Liver (tissue), 9 donors: ENCODE results near the gene IFNLR1. TPM values are rescaled to one million over a fixed set of nuclear protein-coding genes. Genes with fewer than 3 reads are reported as not detected.

ENCODE experiments used
- DNase-seq: peaks from one replicate; pipeline ENCODE4 v3.0.0-alpha.2; 2017; ENCODE audit warnings: low spot score
- H3K27ac ChIP-seq, 2 donors: one replicate each; pipeline ENCODE4 v1.7.0; 2013; ENCODE audit warnings: inconsistent platforms in 2 of 2, low read length in 2 of 2, control low read depth in 1 of 2, low read depth in 1 of 2, mild to moderate bottlenecking in 1 of 2
- H3K27me3 ChIP-seq, 4 donors: one replicate each; pipeline versions ENCODE4 v1.6.1 to v1.7.0; 2013; ENCODE audit warnings: low read length in 3 of 4, inconsistent platforms in 1 of 4, mild to moderate bottlenecking in 1 of 4, moderate library complexity in 1 of 4; ENCODE audit not compliant: control insufficient read depth in 4 of 4, insufficient read depth in 4 of 4
- H3K36me3 ChIP-seq, 4 donors: one replicate each; pipeline versions ENCODE4 v1.6.1 to v1.7.0; 2013; ENCODE audit warnings: low read length in 3 of 4, mild to moderate bottlenecking in 3 of 4, low read depth in 1 of 4, moderate library complexity in 1 of 4; ENCODE audit not compliant: control insufficient read depth in 4 of 4, insufficient read depth in 3 of 4
- H3K4me1 ChIP-seq, 4 donors: one replicate each; pipeline versions ENCODE4 v1.6.1 to v1.7.0; 2013; ENCODE audit warnings: low read length in 3 of 4, mild to moderate bottlenecking in 3 of 4, moderate library complexity in 1 of 4; ENCODE audit not compliant: control insufficient read depth in 4 of 4, insufficient read depth in 4 of 4
- H3K4me3 ChIP-seq, 3 donors: one replicate each; pipeline versions ENCODE4 v1.6.1 to v1.7.0; 2013; ENCODE audit warnings: low read length in 3 of 3, control low read depth in 1 of 3, low read depth in 1 of 3, mild to moderate bottlenecking in 1 of 3
- H3K9ac ChIP-seq, 2 donors: one replicate each; pipeline ENCODE4 v1.7.0; 2013; ENCODE audit warnings: low read length in 2 of 2, mild to moderate bottlenecking in 2 of 2, moderate library complexity in 2 of 2, control low read depth in 1 of 2, low read depth in 1 of 2
- H3K9me3 ChIP-seq, 4 donors: one replicate each; pipeline versions ENCODE4 v1.6.1 to v1.7.0; 2013; ENCODE audit warnings: low read length in 3 of 4; ENCODE audit not compliant: control insufficient read depth in 4 of 4
- EGR1 ChIP-seq, 2 donors: IDR thresholded peaks; 2 replicates each; pipeline ENCODE4 v1.6.1; 2016 to 2018; ENCODE audit warnings: antibody characterized with exemption in 2 of 2, low read depth in 2 of 2
- FOXA1 ChIP-seq: IDR thresholded peaks from 2 replicates; pipeline ENCODE4 v1.6.1; 2016; ENCODE audit warnings: antibody characterized with exemption
- GABPA ChIP-seq, 2 donors: IDR thresholded peaks in 1 of 2; conservative IDR thresholded peaks in 1 of 2; 2 replicates each; pipeline ENCODE4 v1.6.1; 2016; ENCODE audit warnings: antibody characterized with exemption in 2 of 2, mild to moderate bottlenecking in 1 of 2, moderate library complexity in 1 of 2
- JUND ChIP-seq, 2 donors: IDR thresholded peaks; 2 replicates each; pipeline ENCODE4 v1.6.1; 2016; ENCODE audit warnings: antibody characterized with exemption in 2 of 2
- MAX ChIP-seq: IDR thresholded peaks from 2 replicates; pipeline ENCODE4 v1.6.1; 2016; ENCODE audit warnings: antibody characterized with exemption
- NR2F2 ChIP-seq: IDR thresholded peaks from 2 replicates; pipeline ENCODE4 v1.6.1; 2016; ENCODE audit warnings: antibody characterized with exemption
- RAD21 ChIP-seq, 2 donors: IDR thresholded peaks; 2 replicates each; pipeline ENCODE4 v1.6.1; 2016; ENCODE audit warnings: antibody characterized with exemption in 2 of 2, mild to moderate bottlenecking in 2 of 2
- REST ChIP-seq: IDR thresholded peaks from 2 replicates; pipeline ENCODE4 v1.6.1; 2016; ENCODE audit warnings: antibody characterized with exemption, mild to moderate bottlenecking
- RXRA ChIP-seq, 2 donors: IDR thresholded peaks; 2 replicates each; pipeline ENCODE4 v1.6.1; 2017 to 2018; ENCODE audit warnings: antibody characterized with exemption in 2 of 2, mild to moderate bottlenecking in 1 of 2
- SP1 ChIP-seq: IDR thresholded peaks from 2 replicates; pipeline ENCODE4 v1.6.1; 2018; ENCODE audit warnings: antibody characterized with exemption, mild to moderate bottlenecking
- TAF1 ChIP-seq: conservative IDR thresholded peaks from 2 replicates; pipeline ENCODE4 v1.6.1; 2016; ENCODE audit warnings: antibody characterized with exemption, mild to moderate bottlenecking
- YY1 ChIP-seq: IDR thresholded peaks from 2 replicates; pipeline ENCODE4 v1.6.1; 2016; ENCODE audit warnings: antibody characterized with exemption, mild to moderate bottlenecking
- ZBTB33 ChIP-seq: IDR thresholded peaks from 2 replicates; pipeline ENCODE4 v1.6.1; 2016; ENCODE audit warnings: antibody characterized with exemption
- WGBS: extraction: QIAGEN DNeasy Blood & Tissue Kit; methylation state at CpG from one replicate; pipeline ENCODE4 v1.1.7; 2013; 5-methylcytosine and 5-hydroxymethylcytosine counted together
- polyA plus RNA-seq, 2 donors: library from polyadenylated mRNA; stranded (reverse) in 1 of 2; unstranded in 1 of 2; fragments of 200-250 nt in 1 of 2; fragments of >200 nt in 1 of 2; fragmentation: Nextera tagmentation in 1 of 2; extraction: Ambion mirVana in 1 of 2; gene quantifications; one replicate each; pipeline versions ENCODE4 v1.2.1 to v1.2.3, GENCODE V29; 2013 to 2015
- total RNA-seq, 2 donors: library from RNA; depleted of rRNA; stranded (reverse); fragments of >200 nt; gene quantifications; one replicate each; pipeline ENCODE4 v1.2.3, GENCODE V29; 2014
- TF ChIP-seq, protein P1 (sequence below): IDR thresholded peaks from 2 replicates; pipeline ENCODE4 v1.6.1; 2016; ENCODE audit warnings: antibody characterized with exemption
- TF ChIP-seq, protein P2 (sequence below): fragments of 150-350 bp; IDR thresholded peaks from 2 replicates; pipeline ENCODE4 v1.5.1; 2017; ENCODE audit warnings: improper control_type of control experiment, low read depth, low read length; ENCODE audit not compliant: missing input control
- donor health status: healthy.
- donor health status: healthy.
- donor health status: healthy.
- donor health status: healthy.
- donor health status: healthy.

The IFNLR1 gene
- total and polyA plus RNA-seq, 4 donors = 2.2 to 6.4 (median 3.5) TPM

DNA sequence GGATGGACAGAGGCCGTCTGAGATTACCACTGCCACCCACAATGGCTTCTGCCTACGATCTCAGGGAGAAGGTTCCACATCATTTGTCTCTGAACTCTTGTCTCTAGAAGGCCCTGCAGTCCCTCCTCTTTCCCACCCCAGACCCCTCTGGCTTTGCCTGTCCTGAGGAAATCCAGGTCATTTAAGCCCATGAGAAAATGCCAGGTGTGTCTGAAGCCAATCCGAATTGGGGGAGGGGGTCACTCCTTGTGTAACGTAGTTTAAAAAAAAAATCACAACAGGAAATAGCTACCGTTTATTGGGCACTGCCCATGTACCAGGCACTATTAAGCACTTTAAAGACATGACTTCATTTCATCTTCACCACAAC is 67.6 kb downstream of the IFNLR1 start:
- Histone ChIP-seq H3K36me3 (peaks cover 0 to 3% (median 0%) of the 10 kb centered on the region in 4 donors), H3K9me3 (no peaks in the 10 kb centered on the region), H3K4me3 (no peak overlapping the region), H3K4me1 (peaks cover 0 to 22% (median 13%) of the 10 kb centered on the region in 4 donors), H3K27ac (no peak overlapping the region), H3K27me3 (no peaks in the 10 kb centered on the region), H3K9ac (no peak overlapping the region)
- no peak for DNase-seq
- WGBS = 81% methylated on average over 5 of the region's 5 CpGs
- no peak for TF ChIP-seq GABPA (IDR thresholded peaks at IDR 0.05 in 1 of 2, conservative IDR thresholded peaks at IDR 0.05 in 1 of 2)
- no peak for TF ChIP-seq YY1
- no peak for TF ChIP-seq FOXA1

DNA sequence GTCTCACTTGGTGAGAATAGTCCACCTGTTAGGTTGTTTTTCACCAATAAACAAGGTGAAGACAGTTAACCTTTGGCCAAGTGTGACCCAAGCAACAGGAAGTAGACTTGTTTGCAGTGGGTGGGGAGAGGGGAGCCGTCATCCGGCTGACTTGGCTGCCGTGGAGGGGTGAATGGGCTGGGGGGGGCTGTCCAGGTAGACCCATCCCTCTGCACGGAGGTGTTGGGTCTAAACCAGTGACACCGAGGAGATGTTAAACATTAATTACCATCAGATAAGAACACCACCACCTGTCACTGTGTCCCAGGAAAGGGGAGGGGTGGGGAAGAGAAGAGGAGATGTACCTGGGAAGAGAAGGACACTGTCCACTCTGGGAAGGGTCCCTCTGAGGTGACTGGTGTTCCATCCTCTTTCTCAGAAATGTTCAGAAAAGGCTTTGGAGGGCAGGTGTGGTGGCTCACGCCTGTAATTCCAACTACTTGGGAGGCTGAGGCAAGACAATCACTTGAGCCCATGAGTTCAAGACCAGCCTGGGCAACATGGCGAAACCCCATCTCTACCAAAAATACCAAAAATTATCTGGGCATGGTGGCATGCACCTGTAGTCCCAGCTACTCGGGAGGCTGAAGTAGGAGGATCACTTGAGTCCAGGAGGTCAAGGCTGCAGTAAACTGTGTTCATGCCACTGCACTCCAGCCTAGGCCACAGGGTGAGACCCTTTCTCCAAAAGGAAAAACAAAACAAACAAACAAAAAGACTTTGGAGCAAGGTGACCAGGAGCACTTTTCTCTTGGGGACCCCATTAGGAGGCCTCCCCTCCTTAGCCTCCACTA is 68.5 kb downstream of the IFNLR1 start:
- TF ChIP-seq NR2F2 (no peak), MAX (no peak), SP1 (no peak), ZBTB33 (no peak), JUND (IDR thresholded peaks at IDR 0.05) (no peak), EGR1 (IDR thresholded peaks at IDR 0.05; ENCODE audit: low read depth in 2 of 2) (no peak)
- peak; percentile 54 for DNase-seq
- no peaks in the 10 kb centered on the region for H3K27me3 ChIP-seq
- no peaks in the 10 kb centered on the region for H3K9me3 ChIP-seq
- H3K4me1 ChIP-seq = peaks cover 0 to 22% (median 13%) of the 10 kb centered on the region in 4 donors
- 55% methylated on average over 8 of the region's 8 CpGs for WGBS
- H3K36me3 ChIP-seq = no peaks in the 10 kb centered on the region
- H3K9ac ChIP-seq = no peak overlapping the region
- H3K4me3 ChIP-seq = peak overlapping the region in 1 of 3 donors; percentile 23
- H3K27ac ChIP-seq = no peak overlapping the region

DNA sequence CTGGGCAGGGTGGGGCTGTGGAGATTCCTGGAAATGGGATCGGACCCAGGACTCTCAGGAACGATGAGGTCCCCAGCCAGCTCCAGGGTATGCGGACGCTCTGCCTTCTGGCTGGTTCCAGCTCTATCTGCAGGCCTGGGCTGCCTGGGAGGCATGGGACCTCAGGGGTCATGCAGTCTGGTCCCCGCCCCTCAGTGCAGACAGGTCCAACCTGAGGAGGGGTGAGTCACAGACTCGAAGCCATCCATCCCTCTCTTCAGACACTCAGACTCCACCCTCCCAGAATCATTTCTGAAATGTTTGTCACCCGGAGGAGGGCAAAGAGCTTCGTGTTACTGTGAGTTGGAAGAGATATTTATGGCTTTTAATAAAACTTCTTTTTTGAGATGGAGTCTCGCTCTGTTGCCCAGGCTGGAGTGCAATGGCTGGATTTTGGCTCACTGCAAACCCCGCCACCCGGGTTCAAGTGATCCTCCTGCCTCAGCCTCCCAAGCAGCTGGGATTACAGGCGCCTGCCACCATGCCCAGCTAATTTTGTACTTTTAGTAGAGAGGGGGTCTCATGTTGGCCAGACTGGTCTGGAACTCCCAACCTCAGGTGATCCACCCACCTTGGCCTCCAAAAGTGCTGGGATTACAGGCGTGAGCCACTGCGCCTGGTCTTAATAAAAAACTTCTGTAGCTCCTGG is 69.2 kb downstream of the IFNLR1 start:
- Histone ChIP-seq H3K27ac (no peak overlapping the region), H3K27me3 (no peaks in the 10 kb centered on the region), H3K9ac (no peak overlapping the region), H3K4me1 (peaks cover 0 to 22% (median 13%) of the 10 kb centered on the region in 4 donors), H3K9me3 (no peaks in the 10 kb centered on the region), H3K4me3 (no peak overlapping the region), H3K36me3 (no peaks in the 10 kb centered on the region)
- 89% methylated on average over 14 of the region's 14 CpGs for WGBS
- TF ChIP-seq RAD21 (IDR thresholded peaks at IDR 0.05) (no peak), SP1 (no peak), REST (no peak), TAF1 (no peak), RXRA (IDR thresholded peaks at IDR 0.05) (no peak), JUND (IDR thresholded peaks at IDR 0.05) (no peak), YY1 (no peak), GABPA (IDR thresholded peaks at IDR 0.05 in 1 of 2, conservative IDR thresholded peaks at IDR 0.05 in 1 of 2) (no peak)
- TF ChIP-seq, protein P1, sequence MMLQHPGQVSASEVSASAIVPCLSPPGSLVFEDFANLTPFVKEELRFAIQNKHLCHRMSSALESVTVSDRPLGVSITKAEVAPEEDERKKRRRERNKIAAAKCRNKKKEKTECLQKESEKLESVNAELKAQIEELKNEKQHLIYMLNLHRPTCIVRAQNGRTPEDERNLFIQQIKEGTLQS = no peak
- TF ChIP-seq, protein P2, sequence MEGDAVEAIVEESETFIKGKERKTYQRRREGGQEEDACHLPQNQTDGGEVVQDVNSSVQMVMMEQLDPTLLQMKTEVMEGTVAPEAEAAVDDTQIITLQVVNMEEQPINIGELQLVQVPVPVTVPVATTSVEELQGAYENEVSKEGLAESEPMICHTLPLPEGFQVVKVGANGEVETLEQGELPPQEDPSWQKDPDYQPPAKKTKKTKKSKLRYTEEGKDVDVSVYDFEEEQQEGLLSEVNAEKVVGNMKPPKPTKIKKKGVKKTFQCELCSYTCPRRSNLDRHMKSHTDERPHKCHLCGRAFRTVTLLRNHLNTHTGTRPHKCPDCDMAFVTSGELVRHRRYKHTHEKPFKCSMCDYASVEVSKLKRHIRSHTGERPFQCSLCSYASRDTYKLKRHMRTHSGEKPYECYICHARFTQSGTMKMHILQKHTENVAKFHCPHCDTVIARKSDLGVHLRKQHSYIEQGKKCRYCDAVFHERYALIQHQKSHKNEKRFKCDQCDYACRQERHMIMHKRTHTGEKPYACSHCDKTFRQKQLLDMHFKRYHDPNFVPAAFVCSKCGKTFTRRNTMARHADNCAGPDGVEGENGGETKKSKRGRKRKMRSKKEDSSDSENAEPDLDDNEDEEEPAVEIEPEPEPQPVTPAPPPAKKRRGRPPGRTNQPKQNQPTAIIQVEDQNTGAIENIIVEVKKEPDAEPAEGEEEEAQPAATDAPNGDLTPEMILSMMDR = no peak
- DNase-seq = no peak
